Stimulated activated CD4-positive, alpha-beta T cell treated with anti-CD3 and anti-CD28 coated beads, TNF-alpha, amount 100 ng/mL, for 24 hours (primary cell): Measurements from ENCODE around the gene HDDC3.

Source experiments
- DNase-seq, 3 experiments: peaks; one replicate each; pipeline ENCODE4 v3.0.0-alpha.2; 2020; ENCODE audit warnings: low read depth in 3 of 3

HDDC3 gene

GRCh38 chr15:90892498-90893174 is 39.7 kb downstream of the HDDC3 start:
- DNase-seq, result no peak

- no peak for DNase-seq
Measured at GRCh38 chr15:90892023-90892422, 40.3 kb downstream of the HDDC3 start.

GRCh38 chr15:90891346-90891949 is 40.9 kb downstream of the HDDC3 start:
- DNase-seq, result no peak

GRCh38 chr15:90890839-90891238 is 41.5 kb downstream of the HDDC3 start:
- no peak for DNase-seq

- no peak for DNase-seq
Measured at GRCh38 chr15:90889736-90890456, 42.5 kb downstream of the HDDC3 start.

GRCh38 chr15:90889313-90889730 is 43.0 kb downstream of the HDDC3 start:
- DNase-seq, result no peak

- no peak for DNase-seq
Measured at GRCh38 chr15:90887037-90887481, 45.3 kb downstream of the HDDC3 start.

GRCh38 chr15:90886291-90886614 is 46.1 kb downstream of the HDDC3 start:
- DNase-seq, result no peak

- peak; percentile 66 to 83 (median 66) for DNase-seq
Measured at GRCh38 chr15:90885432-90886290, 46.7 kb downstream of the HDDC3 start.

GRCh38 chr15:90884719-90885431 is 47.5 kb downstream of the HDDC3 start:
- no peak for DNase-seq

- no peak for DNase-seq
Measured at GRCh38 chr15:90883976-90884718, 48.2 kb downstream of the HDDC3 start, which contains the start of gene FES. Gene FES (plus strand): TSS chr15:90884504. CDS start chr15:90885046, 542 bp downstream.

GRCh38 chr15:90883526-90883975 is 48.8 kb downstream of the HDDC3 start:
- no peak for DNase-seq

- no peak for DNase-seq
Measured at GRCh38 chr15:90882781-90883525, 49.4 kb downstream of the HDDC3 start.

- DNase-seq, result no peak
Measured at GRCh38 chr15:90881978-90882721, 50.2 kb downstream of the HDDC3 start.

GRCh38 chr15:90881181-90881977 is 51.0 kb downstream of the HDDC3 start:
- DNase-seq, result no peak

GRCh38 chr15:90880381-90881145 is 51.8 kb downstream of the HDDC3 start:
- no peak for DNase-seq
